ENCODE measurements around the gene RAB7B.

GRCh38 chr1:205990226-205990625 lies 13.0 kb downstream of the RAB7B start:
- TF ChIP-seq EZH2 (IDR thresholded peaks at IDR 0.05; ENCODE audit: insufficient read depth, poor library complexity, severe bottlenecking) (no peak), EZH2phosphoT487 (IDR thresholded peaks at IDR 0.05; ENCODE audit: insufficient read depth, low read depth) (no peak)

Measured in GM23248 (cell line).